ENCODE measurements around the gene MATK.

The MATK gene

GRCh38 chr19:3746371-3747056 lies 39.7 kb downstream of the MATK start:
- no peak for DNase-seq

DNA sequence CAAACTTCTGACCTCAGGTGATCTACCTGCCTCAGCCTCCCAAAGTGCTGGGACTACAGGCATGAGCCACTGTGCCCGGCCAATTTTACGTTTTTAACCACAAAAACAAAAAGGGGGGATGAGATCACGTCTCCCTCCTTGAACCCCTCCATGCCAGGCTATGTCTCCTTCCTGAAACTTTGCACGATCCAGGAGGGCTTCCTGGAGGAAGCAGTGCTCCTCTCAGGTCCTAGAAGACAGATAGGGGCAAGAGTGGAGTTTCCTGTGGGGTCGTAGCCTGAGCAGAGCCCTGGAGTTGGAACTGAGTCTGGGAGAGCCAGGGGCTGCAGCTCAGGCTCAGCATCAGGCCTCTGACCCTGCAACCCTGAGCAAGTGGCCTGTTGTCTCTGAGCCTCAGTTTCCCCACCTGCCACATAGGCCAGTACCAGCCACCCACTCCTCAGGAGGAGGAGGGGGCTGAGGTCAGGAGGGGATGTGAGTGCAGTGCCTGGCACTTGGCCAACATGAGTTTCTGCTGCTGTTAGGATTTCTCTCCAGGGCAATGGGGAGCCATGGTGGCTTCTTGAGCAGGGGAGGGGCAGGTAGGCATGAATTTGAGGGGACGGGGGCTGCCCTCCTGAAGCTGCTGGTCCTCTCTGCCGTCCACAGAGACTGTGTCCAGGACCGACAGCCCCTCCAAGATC lies 40.7 kb downstream of the MATK start:
- DNase-seq, result no peak

- DNase-seq, result no peak
Measured at GRCh38 chr19:3743486-3743885, 42.7 kb downstream of the MATK start.

DNA sequence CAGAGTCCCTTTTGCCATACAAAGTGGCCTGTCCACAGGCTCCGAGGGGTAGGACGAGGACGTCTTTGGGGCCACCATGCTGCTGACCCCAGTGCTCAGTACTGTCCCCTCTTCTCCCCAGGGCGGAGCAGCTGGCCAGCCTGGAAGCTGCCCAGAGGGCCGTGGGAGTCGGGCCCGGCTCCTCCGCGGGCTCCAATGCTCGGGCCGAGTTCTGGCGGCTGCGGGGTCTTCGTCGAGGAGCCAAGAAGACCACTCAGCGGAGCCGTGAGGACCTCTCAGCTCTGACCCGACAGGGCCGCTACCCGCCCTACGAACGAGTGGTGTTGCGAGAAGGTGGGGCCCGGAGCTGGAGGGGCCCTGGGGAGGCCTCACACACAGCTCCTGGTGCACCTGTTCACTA lies 45.8 kb downstream of the MATK start:
- DNase-seq, result no peak

DNA sequence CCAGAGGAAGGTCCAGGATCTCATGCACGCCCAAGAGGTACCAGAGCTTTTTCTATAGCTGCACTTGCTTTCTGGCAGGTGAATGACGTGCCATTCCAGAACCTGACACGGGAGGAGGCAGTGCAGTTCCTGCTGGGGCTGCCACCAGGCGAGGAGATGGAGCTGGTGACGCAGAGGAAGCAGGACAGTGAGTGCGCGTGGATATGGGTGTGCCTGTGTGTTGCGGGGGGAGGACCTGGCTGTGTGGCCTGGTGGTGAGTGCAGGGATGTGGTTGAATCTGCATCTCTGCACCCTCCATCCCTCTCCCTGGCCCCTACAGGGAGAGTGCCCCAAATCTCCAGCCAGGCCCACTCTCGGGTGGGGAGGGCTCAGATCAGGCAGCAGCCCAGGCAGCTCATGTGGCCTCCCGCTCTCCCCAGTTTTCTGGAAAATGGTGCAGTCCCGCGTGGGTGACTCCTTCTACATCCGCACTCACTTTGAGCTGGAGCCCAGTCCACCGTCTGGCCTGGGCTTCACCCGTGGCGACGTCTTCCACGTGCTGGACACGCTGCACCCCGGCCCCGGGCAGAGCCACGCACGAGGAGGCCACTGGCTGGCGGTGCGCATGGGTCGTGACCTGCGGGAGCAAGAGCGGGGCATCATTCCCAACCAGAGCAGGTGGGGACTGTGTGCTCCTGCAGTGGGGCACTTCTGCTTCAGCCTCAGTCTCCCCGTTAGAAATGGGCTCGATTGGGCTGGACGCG lies 47.5 kb downstream of the MATK start:
- no peak for DNase-seq

DNA sequence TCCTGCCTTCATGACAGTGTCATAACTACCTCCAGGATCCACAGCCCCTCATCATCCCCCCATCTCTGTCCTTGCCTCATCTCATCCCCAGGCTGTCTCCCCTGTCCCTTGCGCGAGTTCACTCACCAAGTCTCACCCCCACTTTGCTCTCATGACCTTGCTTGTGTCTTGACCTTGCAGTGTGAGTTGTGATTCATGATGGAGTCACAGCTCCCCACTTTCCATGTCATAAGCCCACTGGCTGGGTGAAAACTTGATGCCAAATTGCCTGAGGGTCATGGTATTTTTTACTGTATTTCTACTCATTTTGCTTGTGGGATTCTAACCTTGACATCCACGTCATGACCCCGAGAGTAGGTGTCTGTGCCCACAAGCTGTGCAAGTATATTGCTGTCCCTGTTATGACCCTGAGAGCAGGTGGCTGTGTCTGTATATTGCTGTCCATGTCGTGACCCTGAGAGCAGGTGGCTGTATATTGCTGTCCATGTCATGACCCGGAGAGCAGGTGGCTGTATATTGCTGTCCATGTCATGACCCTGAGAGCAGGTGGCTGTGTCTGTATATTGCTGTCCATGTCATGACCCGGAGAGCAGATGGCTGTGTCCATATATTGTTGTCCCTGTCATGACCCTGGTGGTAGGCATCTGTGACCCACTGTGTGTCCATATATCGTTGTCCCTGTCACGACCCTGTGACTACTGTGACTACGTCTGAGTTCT lies 48.5 kb downstream of the MATK start:
- no peak for DNase-seq

- DNase-seq, result no peak
Measured at GRCh38 chr19:3736106-3736724, 50.0 kb downstream of the MATK start.

DNA sequence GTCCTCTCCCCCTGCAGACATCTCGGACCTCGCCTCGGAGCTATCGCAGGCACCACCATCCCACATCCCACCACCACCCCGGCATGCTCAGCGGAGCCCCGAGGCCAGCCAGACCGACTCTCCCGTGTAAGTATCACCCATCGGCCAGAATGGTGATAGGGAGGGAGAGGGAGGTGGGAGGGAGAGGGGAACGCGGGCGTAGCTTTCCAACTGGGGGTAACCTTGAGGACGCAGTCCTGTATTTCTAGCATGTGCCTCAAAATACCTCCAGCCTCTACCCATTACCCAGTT lies 51.9 kb downstream of the MATK start:
- no peak for DNase-seq

DNA sequence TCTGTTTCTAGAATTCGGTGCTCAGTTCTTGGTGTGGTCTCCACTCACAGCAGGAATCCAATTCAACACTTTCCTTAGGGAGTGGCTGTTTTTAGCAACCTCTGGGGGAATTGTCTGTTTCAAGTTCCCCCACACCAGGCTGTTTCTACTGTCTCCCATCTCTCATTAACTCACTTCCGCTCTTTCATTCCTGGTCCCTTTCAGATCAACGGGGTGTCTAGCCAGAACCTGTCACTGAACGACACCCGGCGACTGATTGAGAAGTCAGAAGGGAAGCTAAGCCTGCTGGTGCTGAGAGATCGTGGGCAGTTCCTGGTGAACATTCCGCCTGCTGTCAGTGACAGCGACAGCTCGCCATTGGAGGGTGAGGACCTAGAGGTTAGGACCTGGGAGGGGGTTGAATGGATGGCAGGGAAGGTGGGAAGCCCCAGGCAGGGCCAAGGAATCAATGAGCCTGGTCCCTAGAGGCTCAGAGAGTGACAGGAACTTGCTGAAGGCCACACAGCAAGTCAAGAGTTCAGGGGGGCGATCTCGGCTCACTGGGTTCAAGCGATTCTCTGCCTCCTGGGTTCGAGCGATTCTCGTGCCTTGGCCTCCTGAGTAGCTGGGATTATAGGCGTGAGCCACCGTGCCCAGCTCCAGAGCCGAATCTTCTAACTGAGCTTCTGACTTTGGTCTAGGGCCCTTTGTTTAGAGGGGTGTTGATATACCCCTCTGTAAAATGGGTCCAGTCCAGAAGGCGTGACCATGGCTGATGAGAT lies 52.5 kb downstream of the MATK start:
- DNase-seq, result no peak

DNA sequence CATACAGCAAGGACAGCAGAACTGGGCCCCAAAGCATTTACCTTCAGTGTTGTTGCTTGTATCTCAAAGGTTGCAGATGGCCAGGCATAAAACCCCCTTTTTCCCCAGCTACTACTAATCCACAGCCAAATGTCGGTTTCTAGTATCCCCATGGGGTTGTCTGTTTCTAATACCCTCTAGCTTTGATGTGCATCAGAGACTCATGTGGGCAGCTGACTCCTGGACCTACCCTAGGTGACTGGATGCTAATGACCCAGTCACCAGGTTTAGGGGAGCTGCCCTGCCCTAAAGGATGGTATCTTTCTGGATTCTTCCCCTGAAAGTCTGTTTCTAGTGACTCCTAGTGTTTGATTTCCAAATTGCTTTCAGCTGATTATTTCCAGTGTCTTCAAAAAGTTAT lies 54.1 kb downstream of the MATK start:
- DNase-seq, result no peak

- no peak for DNase-seq
Measured at GRCh38 chr19:3730457-3730958, 55.7 kb downstream of the MATK start.

Data from NCI-H1694 (cell line).